ENCODE measurements around the gene ANKUB1. TPM values are rescaled to one million over a fixed set of nuclear protein-coding genes. Genes with fewer than 3 reads are reported as not detected.

ANKUB1 gene
- total and polyA plus RNA-seq, 5 donors = not detected

- intact Hi-C loops (cut with DNase I) = no loop called here
- ATAC-seq (no peak), DNase-seq (no peak)
- Histone ChIP-seq H3K4me3 (ENCODE audit: low read length) (no peak overlapping the region), H3K9me3 (ENCODE audit: control insufficient read depth, low read length) (no peaks in the 10 kb centered on the region), H3K27ac (ENCODE audit: low read length) (no peak overlapping the region), H3K4me1 (ENCODE audit: control insufficient read depth, insufficient read depth, low read length) (no peaks in the 10 kb centered on the region), H3K27me3 (ENCODE audit: control insufficient read depth, insufficient read depth) (no peaks in the 10 kb centered on the region)
- 71% methylated on average over 4 of the region's 4 CpGs for WGBS
Measured at GRCh38 chr3:149781211-149781610, 11.1 kb downstream of the ANKUB1 start.

GRCh38 chr3:149777414-149778214 lies 14.7 kb downstream of the ANKUB1 start:
- DNase-seq (no peak), ATAC-seq (no peak)
- WGBS = 84% methylated on average over 2 of the region's 2 CpGs
- no peaks in the 10 kb centered on the region for H3K27me3 ChIP-seq (ENCODE audit: control insufficient read depth, insufficient read depth)
- H3K4me3 ChIP-seq (ENCODE audit: low read length) = no peak overlapping the region
- H3K4me1 ChIP-seq (ENCODE audit: control insufficient read depth, insufficient read depth, low read length) = no peaks in the 10 kb centered on the region
- no peak overlapping the region for H3K27ac ChIP-seq (ENCODE audit: low read length)
- H3K9me3 ChIP-seq (ENCODE audit: control insufficient read depth, low read length) = no peaks in the 10 kb centered on the region
- intact Hi-C loops (cut with DNase I) = loop anchor here in 1 of 4 donors (10.0 kb wide), 1 partner anchor 283 kb away; no protein-coding TSS in a partner anchor

GRCh38 chr3:149776170-149776569 lies 16.2 kb downstream of the ANKUB1 start:
- no peak for ATAC-seq
- H3K4me1 ChIP-seq (ENCODE audit: control insufficient read depth, insufficient read depth, low read length) = no peaks in the 10 kb centered on the region
- 57% methylated on average over 1 of the region's 1 CpG for WGBS

GRCh38 chr3:149772861-149773260 lies 19.5 kb downstream of the ANKUB1 start:
- Histone ChIP-seq H3K9me3 (ENCODE audit: control insufficient read depth, low read length) (no peaks in the 10 kb centered on the region), H3K4me3 (ENCODE audit: low read length) (no peak overlapping the region), H3K27me3 (ENCODE audit: control insufficient read depth, insufficient read depth) (no peaks in the 10 kb centered on the region), H3K27ac (ENCODE audit: low read length) (no peak overlapping the region), H3K4me1 (ENCODE audit: control insufficient read depth, insufficient read depth, low read length) (no peaks in the 10 kb centered on the region)
- WGBS = 81% methylated on average over 2 of the region's 2 CpGs
- intact Hi-C loops (cut with DNase I) = loop anchor here in 2 of 4 donors (5.0 to 10.0 kb wide), 2 partner anchors 271 to 278 kb away; no protein-coding TSS in a partner anchor
- DNase-seq (no peak), ATAC-seq (no peak)

More at GRCh38 chr3:149776170-149776569, 16.2 kb downstream of the ANKUB1 start:
- DNase-seq = no peak
- intact Hi-C loops (cut with DNase I) = loop anchor here in 1 of 4 donors (10.0 kb wide), 1 partner anchor 281 kb away; no protein-coding TSS in a partner anchor
- Histone ChIP-seq H3K4me3 (ENCODE audit: low read length) (no peak overlapping the region), H3K9me3 (ENCODE audit: control insufficient read depth, low read length) (no peaks in the 10 kb centered on the region), H3K27me3 (ENCODE audit: control insufficient read depth, insufficient read depth) (no peaks in the 10 kb centered on the region), H3K27ac (ENCODE audit: low read length) (no peak overlapping the region)

GRCh38 chr3:149771652-149772271 lies 20.6 kb downstream of the ANKUB1 start:
- Histone ChIP-seq H3K27me3 (ENCODE audit: control insufficient read depth, insufficient read depth) (no peaks in the 10 kb centered on the region), H3K4me3 (ENCODE audit: low read length) (no peak overlapping the region), H3K9me3 (ENCODE audit: control insufficient read depth, low read length) (no peaks in the 10 kb centered on the region), H3K4me1 (ENCODE audit: control insufficient read depth, insufficient read depth, low read length) (no peaks in the 10 kb centered on the region), H3K27ac (ENCODE audit: low read length) (no peak overlapping the region)
- ATAC-seq = peak; percentile 38 to 75
- peak; percentile 30 to 59 (median 57) for DNase-seq
- intact Hi-C loops (cut with DNase I) = loop anchor here in 2 of 4 donors (5.0 to 10.0 kb wide), 2 partner anchors 269 to 277 kb away; no protein-coding TSS in a partner anchor
- 45% methylated on average over 8 of the region's 8 CpGs for WGBS

GRCh38 chr3:149770246-149770645 lies 22.1 kb downstream of the ANKUB1 start:
- no peaks in the 10 kb centered on the region for H3K9me3 ChIP-seq (ENCODE audit: control insufficient read depth, low read length)
- intact Hi-C loops (cut with DNase I) = loop anchor here in 2 of 4 donors (5.0 to 10.0 kb wide), 2 partner anchors 268 to 275 kb away; no protein-coding TSS in a partner anchor
- H3K27me3 ChIP-seq (ENCODE audit: control insufficient read depth, insufficient read depth) = no peaks in the 10 kb centered on the region
- no peak overlapping the region for H3K4me3 ChIP-seq (ENCODE audit: low read length)
- DNase-seq (no peak), ATAC-seq (no peak)
- no peak overlapping the region for H3K27ac ChIP-seq (ENCODE audit: low read length)
- WGBS = 83% methylated on average over 2 of the region's 2 CpGs
- H3K4me1 ChIP-seq (ENCODE audit: control insufficient read depth, insufficient read depth, low read length) = no peaks in the 10 kb centered on the region

GRCh38 chr3:149768704-149769103 lies 23.6 kb downstream of the ANKUB1 start:
- intact Hi-C loops (cut with DNase I) = no loop called here
- ATAC-seq = no peak
- WGBS = 95% methylated on average over 6 of the region's 6 CpGs

GRCh38 chr3:149767720-149768119 lies 24.6 kb downstream of the ANKUB1 start:
- ATAC-seq = no peak
- intact Hi-C loops (cut with DNase I) = no loop called here

More at GRCh38 chr3:149768704-149769103, 23.6 kb downstream of the ANKUB1 start:
- H3K27me3 ChIP-seq (ENCODE audit: control insufficient read depth, insufficient read depth) = no peaks in the 10 kb centered on the region
- H3K27ac ChIP-seq (ENCODE audit: low read length) = no peak overlapping the region
- no peaks in the 10 kb centered on the region for H3K9me3 ChIP-seq (ENCODE audit: control insufficient read depth, low read length)
- H3K4me1 ChIP-seq (ENCODE audit: control insufficient read depth, insufficient read depth, low read length) = no peaks in the 10 kb centered on the region
- no peak overlapping the region for H3K4me3 ChIP-seq (ENCODE audit: low read length)
- DNase-seq = no peak

GRCh38 chr3:149765762-149766334 lies 26.5 kb downstream of the ANKUB1 start:
- ATAC-seq (no peak), DNase-seq (no peak)
- Histone ChIP-seq H3K4me3 (ENCODE audit: low read length) (no peak overlapping the region), H3K27me3 (ENCODE audit: control insufficient read depth, insufficient read depth) (no peaks in the 10 kb centered on the region), H3K4me1 (ENCODE audit: control insufficient read depth, insufficient read depth, low read length) (no peaks in the 10 kb centered on the region), H3K27ac (ENCODE audit: low read length) (no peak overlapping the region), H3K9me3 (ENCODE audit: control insufficient read depth, low read length) (no peaks in the 10 kb centered on the region)
- WGBS = 59% methylated on average over 2 of the region's 2 CpGs
- intact Hi-C loops (cut with DNase I) = no loop called here

More at GRCh38 chr3:149767720-149768119, 24.6 kb downstream of the ANKUB1 start:
- DNase-seq = no peak
- Histone ChIP-seq H3K9me3 (ENCODE audit: control insufficient read depth, low read length) (no peaks in the 10 kb centered on the region), H3K4me1 (ENCODE audit: control insufficient read depth, insufficient read depth, low read length) (no peaks in the 10 kb centered on the region), H3K4me3 (ENCODE audit: low read length) (no peak overlapping the region), H3K27ac (ENCODE audit: low read length) (no peak overlapping the region), H3K27me3 (ENCODE audit: control insufficient read depth, insufficient read depth) (no peaks in the 10 kb centered on the region)
- 84% methylated on average over 6 of the region's 6 CpGs for WGBS

GRCh38 chr3:149764302-149764701 lies 28.1 kb downstream of the ANKUB1 start:
- H3K4me1 ChIP-seq (ENCODE audit: control insufficient read depth, insufficient read depth, low read length) = no peaks in the 10 kb centered on the region
- H3K9me3 ChIP-seq (ENCODE audit: control insufficient read depth, low read length) = no peaks in the 10 kb centered on the region
- no peak for ATAC-seq
- WGBS = 45% methylated on average over 1 of the region's 1 CpG
- H3K27ac ChIP-seq (ENCODE audit: low read length) = no peak overlapping the region
- intact Hi-C loops (cut with DNase I) = no loop called here
- H3K27me3 ChIP-seq (ENCODE audit: control insufficient read depth, insufficient read depth) = no peaks in the 10 kb centered on the region
- H3K4me3 ChIP-seq (ENCODE audit: low read length) = no peak overlapping the region
- no peak for DNase-seq

Measured in right cardiac atrium (tissue), 5 donors.